Ishikawa (cell line): Measurements from ENCODE around the gene CHMP1B.

Experiments used
- CEBPB ChIP-seq: IDR thresholded peaks from 2 replicates; pipeline ENCODE4 v1.6.1; 2012
- CREB1 ChIP-seq: IDR thresholded peaks from 2 replicates; pipeline ENCODE4 v1.6.1; 2012; ENCODE audit warnings: low read depth
- EGR1 ChIP-seq: IDR thresholded peaks from 2 replicates; pipeline ENCODE4 v1.6.1; 2012
- EP300 ChIP-seq: IDR thresholded peaks from 2 replicates; pipeline ENCODE4 v1.6.1; 2012; ENCODE audit warnings: borderline replicate concordance
- FOXM1 ChIP-seq: IDR thresholded peaks from 2 replicates; pipeline ENCODE4 v1.6.1; 2012; ENCODE audit warnings: low read depth, borderline replicate concordance
- MAX ChIP-seq: IDR thresholded peaks from 2 replicates; pipeline ENCODE4 v1.6.1; 2012
- NFIC ChIP-seq: IDR thresholded peaks from 2 replicates; pipeline ENCODE4 v1.6.1; 2012
- RAD21 ChIP-seq: IDR thresholded peaks from 2 replicates; pipeline ENCODE4 v1.6.1; 2012; ENCODE audit warnings: low read depth
- TAF1 ChIP-seq: IDR thresholded peaks from 2 replicates; pipeline ENCODE4 v1.6.1; 2012; ENCODE audit warnings: low read depth, mild to moderate bottlenecking
- TCF12 ChIP-seq: IDR thresholded peaks from 2 replicates; pipeline ENCODE4 v1.6.1; 2012; ENCODE audit warnings: low read depth
- TEAD4 ChIP-seq: IDR thresholded peaks from 2 replicates; pipeline ENCODE4 v1.6.1; 2012
- USF1 ChIP-seq: IDR thresholded peaks from 2 replicates; pipeline ENCODE4 v1.6.1; 2012
- YY1 ChIP-seq: IDR thresholded peaks from 2 replicates; pipeline ENCODE4 v1.6.1; 2012; ENCODE audit warnings: low read depth
- ZBTB7A ChIP-seq: IDR thresholded peaks from 2 replicates; pipeline ENCODE4 v1.6.1; 2012; ENCODE audit warnings: low read depth
- TF ChIP-seq, protein P1 (sequence below): IDR thresholded peaks from 2 replicates; pipeline ENCODE4 v1.6.1; 2012; ENCODE audit warnings: low read depth, mild to moderate bottlenecking

The CHMP1B gene

GRCh38 chr18:11871501-11871900 lies 20.3 kb downstream of the CHMP1B start:
- TF ChIP-seq, protein P1, sequence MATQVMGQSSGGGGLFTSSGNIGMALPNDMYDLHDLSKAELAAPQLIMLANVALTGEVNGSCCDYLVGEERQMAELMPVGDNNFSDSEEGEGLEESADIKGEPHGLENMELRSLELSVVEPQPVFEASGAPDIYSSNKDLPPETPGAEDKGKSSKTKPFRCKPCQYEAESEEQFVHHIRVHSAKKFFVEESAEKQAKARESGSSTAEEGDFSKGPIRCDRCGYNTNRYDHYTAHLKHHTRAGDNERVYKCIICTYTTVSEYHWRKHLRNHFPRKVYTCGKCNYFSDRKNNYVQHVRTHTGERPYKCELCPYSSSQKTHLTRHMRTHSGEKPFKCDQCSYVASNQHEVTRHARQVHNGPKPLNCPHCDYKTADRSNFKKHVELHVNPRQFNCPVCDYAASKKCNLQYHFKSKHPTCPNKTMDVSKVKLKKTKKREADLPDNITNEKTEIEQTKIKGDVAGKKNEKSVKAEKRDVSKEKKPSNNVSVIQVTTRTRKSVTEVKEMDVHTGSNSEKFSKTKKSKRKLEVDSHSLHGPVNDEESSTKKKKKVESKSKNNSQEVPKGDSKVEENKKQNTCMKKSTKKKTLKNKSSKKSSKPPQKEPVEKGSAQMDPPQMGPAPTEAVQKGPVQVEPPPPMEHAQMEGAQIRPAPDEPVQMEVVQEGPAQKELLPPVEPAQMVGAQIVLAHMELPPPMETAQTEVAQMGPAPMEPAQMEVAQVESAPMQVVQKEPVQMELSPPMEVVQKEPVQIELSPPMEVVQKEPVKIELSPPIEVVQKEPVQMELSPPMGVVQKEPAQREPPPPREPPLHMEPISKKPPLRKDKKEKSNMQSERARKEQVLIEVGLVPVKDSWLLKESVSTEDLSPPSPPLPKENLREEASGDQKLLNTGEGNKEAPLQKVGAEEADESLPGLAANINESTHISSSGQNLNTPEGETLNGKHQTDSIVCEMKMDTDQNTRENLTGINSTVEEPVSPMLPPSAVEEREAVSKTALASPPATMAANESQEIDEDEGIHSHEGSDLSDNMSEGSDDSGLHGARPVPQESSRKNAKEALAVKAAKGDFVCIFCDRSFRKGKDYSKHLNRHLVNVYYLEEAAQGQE, result no peak
- TF ChIP-seq TEAD4, result no peak
- no peak for TF ChIP-seq EP300
- TF ChIP-seq MAX, result no peak
- no peak for TF ChIP-seq EGR1
- TF ChIP-seq CEBPB, result no peak
- TF ChIP-seq FOXM1, result no peak
- no peak for TF ChIP-seq ZBTB7A
- TF ChIP-seq USF1, result no peak
- TF ChIP-seq CREB1, result no peak
- TF ChIP-seq RAD21, result no peak
- no peak for TF ChIP-seq TCF12
- TF ChIP-seq NFIC, result no peak
- TF ChIP-seq YY1, result no peak
- TF ChIP-seq TAF1, result no peak

GRCh38 chr18:11872479-11873136 lies 21.4 kb downstream of the CHMP1B start:
- TF ChIP-seq, protein P1, result no peak
- peak; percentile 94 for TF ChIP-seq RAD21
- TF ChIP-seq YY1, result 0 out of 2 replicates have a peak, but pooled peaks have one; percentile 55

DNA sequence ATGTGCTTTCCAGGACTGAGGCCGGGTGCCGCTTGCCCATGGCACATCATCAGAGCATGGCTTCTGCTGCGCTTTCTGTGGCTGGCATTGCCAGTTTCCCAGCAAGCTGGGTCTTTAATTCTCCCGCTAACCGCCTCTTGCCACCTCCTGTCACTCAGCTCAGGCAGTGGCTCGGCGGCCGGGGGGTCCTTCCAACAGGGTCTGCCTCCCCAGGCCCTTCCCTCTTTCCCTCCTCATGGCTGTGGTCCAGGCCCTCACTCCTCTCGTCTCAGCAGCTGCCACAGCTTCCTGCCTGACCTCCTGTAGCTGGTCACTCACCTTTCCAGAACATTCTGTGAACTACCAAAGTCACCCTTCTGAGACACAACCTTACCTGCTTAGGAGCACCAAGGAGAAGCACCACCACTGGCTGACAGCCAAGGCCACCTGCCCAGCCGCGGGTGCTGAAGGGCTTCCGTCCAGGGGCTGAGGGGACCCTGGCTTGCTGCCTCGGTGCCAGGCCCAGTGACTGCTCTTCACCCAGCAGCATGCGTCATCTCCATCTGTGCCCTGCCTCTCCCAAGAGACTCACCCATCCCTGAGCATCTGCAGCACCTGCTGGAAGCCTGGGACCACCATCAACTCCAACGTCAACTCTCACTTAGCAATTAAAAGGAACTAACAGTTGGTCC lies 22.6 kb downstream of the CHMP1B start:
- TF ChIP-seq YY1 (no peak), NFIC (no peak)

DNA sequence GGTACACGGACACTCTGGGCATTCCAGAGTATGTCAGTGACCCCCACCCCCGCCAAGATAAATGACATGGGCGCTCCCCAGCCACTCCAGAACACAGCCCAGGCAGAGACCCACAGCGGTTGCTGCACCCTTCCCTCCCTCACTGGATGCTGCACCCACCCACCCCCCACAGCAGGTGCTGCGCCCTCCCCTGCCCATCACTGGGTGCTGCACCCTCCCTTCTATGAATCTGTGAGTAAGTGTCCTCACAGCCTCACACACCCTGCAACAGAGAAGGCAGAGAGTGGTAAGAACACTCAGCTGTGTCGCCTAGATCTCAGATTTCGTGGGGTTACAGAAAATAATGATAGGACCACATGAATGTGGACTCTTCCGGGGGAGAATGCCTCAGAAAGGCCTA lies 23.5 kb downstream of the CHMP1B start:
- no peak for TF ChIP-seq TAF1
- TF ChIP-seq, protein P1, result no peak
- no peak for TF ChIP-seq MAX
- no peak for TF ChIP-seq CEBPB
- no peak for TF ChIP-seq ZBTB7A
- no peak for TF ChIP-seq EP300

- TF ChIP-seq TEAD4, result no peak
- no peak for TF ChIP-seq EGR1
- no peak for TF ChIP-seq TCF12
- no peak for TF ChIP-seq TAF1
- TF ChIP-seq FOXM1, result no peak
- TF ChIP-seq ZBTB7A, result no peak
- TF ChIP-seq YY1, result no peak
- TF ChIP-seq CEBPB, result no peak
Measured at GRCh38 chr18:11877497-11878135, 26.4 kb downstream of the CHMP1B start.
